Neural cell (in vitro differentiated cells): ENCODE measurements around the gene GPRC5B. TPM values are rescaled to one million over a fixed set of nuclear protein-coding genes. Genes with fewer than 3 reads are reported as not detected.

Source experiments
- H2AFZ ChIP-seq: fragments of 200-600, 300-800 bp; sonication (generic), shearing (Covaris generic); 2 replicates; pipeline ENCODE4 v1.6.0; 2014; ENCODE audit warnings: low read depth, mild to moderate bottlenecking, antibody characterized with exemption, low read length, moderate library complexity
- H3F3A ChIP-seq: fragments of 200-600 bp; shearing (Covaris generic); 2 replicates; pipeline ENCODE4 v1.6.1; 2016; ENCODE audit warnings: mild to moderate bottlenecking, moderate library complexity, mixed read lengths, antibody characterized with exemption, low read length; ENCODE audit not compliant: insufficient read depth, poor library complexity, severe bottlenecking
- H3K27ac ChIP-seq: fragments of 200-600, 300-800 bp; sonication (generic), shearing (Covaris generic); 2 replicates; pipeline ENCODE4 v1.5.1; 2014; ENCODE audit warnings: mild to moderate bottlenecking, low read length, moderate library complexity
- H3K27me3 ChIP-seq: fragments of 300-800, 200-600 bp; sonication (generic), shearing (Covaris generic); 2 replicates; pipeline ENCODE4 v1.6.0; 2014; ENCODE audit warnings: mild to moderate bottlenecking, low read depth, low read length, moderate library complexity; ENCODE audit not compliant: insufficient read depth
- H3K36me3 ChIP-seq: fragments of 300-800, 200-600 bp; sonication (generic), shearing (Covaris generic); 2 replicates; pipeline ENCODE4 v1.5.1; 2014; ENCODE audit warnings: mild to moderate bottlenecking, antibody characterized with exemption, low read length, moderate library complexity; ENCODE audit not compliant: insufficient read depth
- H3K4me2 ChIP-seq: fragments of 300-800, 200-600 bp; sonication (generic), shearing (Covaris generic); 2 replicates; pipeline ENCODE4 v1.6.0; 2014; ENCODE audit warnings: mild to moderate bottlenecking, low read length
- H3K4me3 ChIP-seq: fragments of 300-800, 200-600 bp; sonication (generic), shearing (Covaris generic); 2 replicates; pipeline ENCODE4 v1.5.1; 2014; ENCODE audit warnings: mild to moderate bottlenecking, low read length, moderate library complexity
- H3K79me2 ChIP-seq: fragments of 200-600 bp; shearing (Covaris generic); replicated peaks from 2 replicates; pipeline ENCODE4 v1.6.0; 2014; ENCODE audit warnings: mild to moderate bottlenecking, low read length, moderate library complexity; ENCODE audit not compliant: insufficient read depth
- H3K9ac ChIP-seq: fragments of 300-800, 200-600 bp; sonication (generic), shearing (Covaris generic); 2 replicates; pipeline ENCODE4 v1.6.1; 2016; ENCODE audit warnings: mild to moderate bottlenecking, low read length, mixed read lengths
- H3K9me2 ChIP-seq: fragments of 200-600 bp; shearing (Covaris generic); 2 replicates; pipeline ENCODE4 v1.6.1; 2016; ENCODE audit warnings: mild to moderate bottlenecking, low read length, mixed read lengths; ENCODE audit not compliant: insufficient read depth
- H3K9me3 ChIP-seq: fragments of 200-600, 300-800 bp; sonication (generic), shearing (Covaris generic); 2 replicates; pipeline ENCODE4 v1.6.1; 2016; ENCODE audit warnings: mild to moderate bottlenecking, mixed run types, low read length, moderate library complexity, mixed read lengths
- H4K20me1 ChIP-seq: fragments of 200-600 bp; shearing (Covaris generic); 2 replicates; pipeline ENCODE4 v1.6.1; 2016; ENCODE audit warnings: mild to moderate bottlenecking, mixed run types; ENCODE audit not compliant: insufficient read depth
- CTCF ChIP-seq: fragments of 450-650 bp; IDR thresholded peaks from 2 replicates; pipeline ENCODE4 v1.5.1; 2014; ENCODE audit warnings: antibody characterized with exemption, mild to moderate bottlenecking, moderate library complexity; ENCODE audit not compliant: poor library complexity, severe bottlenecking
- EP300 ChIP-seq: fragments of 450-650 bp; conservative IDR thresholded peaks from 2 replicates; pipeline ENCODE4 v1.6.1; 2014; ENCODE audit warnings: antibody characterized with exemption, mild to moderate bottlenecking, moderate library complexity; ENCODE audit not compliant: poor library complexity, severe bottlenecking
- EZH2 ChIP-seq: fragments of 200-600, 300-800 bp; shearing (Covaris generic), sonication (generic); IDR thresholded peaks from 2 replicates; pipeline ENCODE4 v1.6.1; 2014; ENCODE audit warnings: antibody characterized with exemption, low read length, borderline replicate concordance, mild to moderate bottlenecking; ENCODE audit not compliant: insufficient read depth, poor library complexity, severe bottlenecking
- MXI1 ChIP-seq: fragments of 450-650 bp; conservative IDR thresholded peaks from 2 replicates; pipeline ENCODE4 v1.6.1; 2014; ENCODE audit warnings: antibody characterized with exemption, mild to moderate bottlenecking; ENCODE audit not compliant: poor library complexity, severe bottlenecking
- POLR2AphosphoS5 ChIP-seq: IDR thresholded peaks from 2 replicates; pipeline ENCODE4 v1.6.1; 2012
- RAD21 ChIP-seq: fragments of 450-650 bp; conservative IDR thresholded peaks from 2 replicates; pipeline ENCODE4 v1.6.1; 2014; ENCODE audit warnings: antibody characterized with exemption, mild to moderate bottlenecking, moderate library complexity
- REST ChIP-seq: IDR thresholded peaks from 2 replicates; pipeline ENCODE4 v1.6.1; 2012; ENCODE audit warnings: borderline replicate concordance
- SMC3 ChIP-seq: fragments of 450-650 bp; conservative IDR thresholded peaks from 2 replicates; pipeline ENCODE4 v1.6.1; 2014; ENCODE audit warnings: antibody characterized with exemption, mild to moderate bottlenecking, moderate library complexity; ENCODE audit not compliant: poor library complexity
- TAF1 ChIP-seq: IDR thresholded peaks from 2 replicates; pipeline ENCODE4 v1.6.1; 2012; ENCODE audit warnings: low read depth
- polyA plus RNA-seq: library from polyadenylated mRNA; depleted of rRNA; stranded (reverse); fragments of >200 nt; gene quantifications from 2 replicates; pipeline ENCODE4 v1.2.3, GENCODE V29; 2014

Gene GPRC5B
- polyA plus RNA-seq, 1 donor from 2014 or later: 25.4 TPM

- Histone ChIP-seq H3K9me3 (no peaks in the 10 kb centered on the region), H3K36me3 (peaks cover 3% of the 10 kb centered on the region), H3K79me2 (peaks cover 38% of the 10 kb centered on the region), H3K4me2 (no peak overlapping the region), H4K20me1 (no peaks in the 10 kb centered on the region), H2AFZ (no peak overlapping the region), H3K9me2 (no peaks in the 10 kb centered on the region), H3K4me3 (no peak overlapping the region), H3F3A (no peaks in the 10 kb centered on the region), H3K27me3 (no peaks in the 10 kb centered on the region), H3K27ac (no peak overlapping the region), H3K9ac (no peak overlapping the region)
- TF ChIP-seq SMC3: no peak
- no peak for TF ChIP-seq CTCF
- TF ChIP-seq EP300: no peak
- TF ChIP-seq REST: no peak
- TF ChIP-seq MXI1: no peak
- TF ChIP-seq RAD21: no peak
- no peak for TF ChIP-seq TAF1
- no peak for TF ChIP-seq POLR2AphosphoS5
- TF ChIP-seq EZH2: no peak
Observed at GRCh38 chr16:19876501-19877059, 8.1 kb downstream of the GPRC5B start.

- Histone ChIP-seq H3K79me2 (peaks cover 31% of the 10 kb centered on the region), H3K27me3 (no peaks in the 10 kb centered on the region), H4K20me1 (no peaks in the 10 kb centered on the region), H3K9me3 (no peaks in the 10 kb centered on the region), H3K4me2 (no peak overlapping the region), H3K36me3 (peaks cover 5% of the 10 kb centered on the region), H3K9me2 (no peaks in the 10 kb centered on the region), H2AFZ (no peak overlapping the region), H3K4me3 (no peak overlapping the region), H3K27ac (no peak overlapping the region), H3F3A (no peaks in the 10 kb centered on the region), H3K9ac (no peak overlapping the region)
- TF ChIP-seq CTCF (no peak), EZH2 (no peak), TAF1 (no peak), SMC3 (no peak), EP300 (no peak), MXI1 (no peak), RAD21 (no peak), REST (no peak), POLR2AphosphoS5 (no peak)
Observed at GRCh38 chr16:19875900-19876299, 8.7 kb downstream of the GPRC5B start.
